GM23338 (cell line): ENCODE measurements around the gene TBC1D3. TPM values are rescaled to one million over a fixed set of nuclear protein-coding genes. Genes with fewer than 3 reads are reported as not detected.

Experiments used
- polyA plus RNA-seq: library from polyadenylated mRNA; unstranded; fragments of >200 nt; fragmentation: Nextera tagmentation; extraction: Ambion mirVana; gene quantifications from 2 replicates; pipeline ENCODE4 v1.2.1, GENCODE V29; 2016
- small RNA-seq: library from RNA; depleted of rRNA; stranded (forward); fragments of <200 nt; gene quantifications from one replicate; pipeline ENCODE3, GENCODE V24; 2014; ENCODE audit warnings: low replicate concordance
- total RNA-seq: library from RNA; depleted of rRNA; stranded (reverse); fragments of >200 nt; shearing (Covaris generic); gene quantifications from 2 replicates; pipeline ENCODE4 v1.2.3, GENCODE V29; 2014; rRNA removed

The TBC1D3 gene
- total and polyA plus RNA-seq, 2 experiments from 2014 or later = not detected

Small RNA genes lying within 50 kb of the gene (small RNA-seq; reads per million reads assigned to genes)
- gene RF00019 = not detected
- not detected for gene RNA5SP526

Other genes with a start within 250 kb of the TBC1D3 start
- 8.2 and 9.4 TPM in 2 replicates for gene TBC1D3L, start 203.5 kb downstream of the TBC1D3 start, total RNA-seq
- gene TBC1D3L, start 203.5 kb downstream of the TBC1D3 start, polyA plus RNA-seq = 8.7 and 9.3 TPM in 2 replicates
- gene TBC1D3D, start 188.6 kb downstream of the TBC1D3 start, total RNA-seq = 0.24 TPM in 1 of 2 replicates, not detected in the other
- gene TBC1D3D, start 188.6 kb downstream of the TBC1D3 start, polyA plus RNA-seq = not detected in 2 replicates
- not detected in 2 replicates for gene TBC1D3C, start 123.9 kb downstream of the TBC1D3 start, total RNA-seq
- not detected in 2 replicates for gene TBC1D3C, start 123.9 kb downstream of the TBC1D3 start, polyA plus RNA-seq
- gene TBC1D3E, start 64.6 kb downstream of the TBC1D3 start, total RNA-seq = not detected in 2 replicates
- not detected in 2 replicates for gene TBC1D3E, start 64.6 kb downstream of the TBC1D3 start, polyA plus RNA-seq
- 63.9 and 65.7 TPM in 2 replicates for gene MRPL45, start 104.6 kb upstream of the TBC1D3 start, total RNA-seq
- 42.6 and 43.5 TPM in 2 replicates for gene MRPL45, start 104.6 kb upstream of the TBC1D3 start, polyA plus RNA-seq
- 0.03 and 0.04 TPM in 2 replicates for gene GPR179, start 151.4 kb upstream of the TBC1D3 start, total RNA-seq
- 0.03 TPM in 2 replicates for gene GPR179, start 151.4 kb upstream of the TBC1D3 start, polyA plus RNA-seq
- 26.1 and 29.2 TPM in 2 replicates for gene SOCS7, start 159.3 kb upstream of the TBC1D3 start, total RNA-seq
- gene SOCS7, start 159.3 kb upstream of the TBC1D3 start, polyA plus RNA-seq = 5.0 and 5.1 TPM in 2 replicates
- gene ARHGAP23, start 235.9 kb upstream of the TBC1D3 start, total RNA-seq = 116 and 150 TPM in 2 replicates
- 21.4 and 24.1 TPM in 2 replicates for gene ARHGAP23, start 235.9 kb upstream of the TBC1D3 start, polyA plus RNA-seq